Left lung (tissue), 10 donors: ENCODE data around the gene LMOD1. TPM values are rescaled to one million over a fixed set of nuclear protein-coding genes. Genes with fewer than 3 reads are reported as not detected.

ENCODE experiments used
- ATAC-seq: fragments of 200-7000 bp; cut with Tn5 transposase; one replicate; pipeline ENCODE4 v1.9.1; 2020; ENCODE audit warnings: moderate library complexity
- DNase-seq, 4 donors: peaks; one replicate each; pipeline ENCODE4 v3.0.0-alpha.2; 2013 to 2020
- H3K27ac ChIP-seq, 2 donors: fragments of 200-600 bp; sonication (generic) in 1 of 2; one replicate each; pipeline versions ENCODE4 v1.5.0 to v1.8.0; 2020 to 2021
- H3K27me3 ChIP-seq, 2 donors: fragments of 200-600 bp; sonication (generic) in 1 of 2; one replicate each; pipeline versions ENCODE4 v1.5.0 to v1.8.0; 2020 to 2021
- H3K36me3 ChIP-seq, 2 donors: fragments of 200-600 bp; sonication (generic) in 1 of 2; one replicate each; pipeline versions ENCODE4 v1.5.0 to v1.8.0; 2020 to 2021
- H3K4me1 ChIP-seq, 2 donors: fragments of 200-600 bp; one replicate each; pipeline ENCODE4 v1.8.0; 2021
- H3K4me3 ChIP-seq, 2 donors: fragments of 200-600 bp; sonication (generic) in 1 of 2; one replicate each; pipeline versions ENCODE4 v1.5.0 to v1.8.0; 2020 to 2021; ENCODE audit warnings: mild to moderate bottlenecking in 1 of 2
- H3K9me3 ChIP-seq, 2 donors: fragments of 200-600 bp; sonication (generic) in 1 of 2; one replicate each; pipeline versions ENCODE4 v1.5.0 to v1.8.0; 2020 to 2021
- CTCF ChIP-seq, 2 donors: fragments of 200-600 bp; sonication (generic) in 1 of 2; IDR thresholded peaks; one replicate each; pipeline versions ENCODE4 v1.5.0 to v1.8.0; 2021; ENCODE audit warnings: antibody characterized with exemption in 2 of 2
- intact Hi-C, 2 donors: fragments of 100-400 bp; cut with DNase I; formaldehyde crosslinking; loops; one replicate each; pipeline versions ENCODE4 v1.11.2 to v1.14.2; 2022
- polyA plus RNA-seq, 6 donors: library from polyadenylated mRNA; unstranded; fragments of 120-200 nt; gene quantifications; one replicate each; pipeline ENCODE4 v1.2.1, GENCODE V29; 2013; ENCODE audit not compliant: insufficient read length in 6 of 6
- total RNA-seq, 2 donors: library from RNA; stranded (reverse); fragmentation: NEBNext Ultra II Directional; extraction: Animal tissue kit (Norgen Biotek cat#: 25700); gene quantifications; one replicate each; pipeline ENCODE4 v1.2.1, GENCODE V29; 2021
- donor health status: DM: no; HTN: yes; CAD: no.
- donor health status: DM: no; HTN: no; CAD: no.

Gene LMOD1
- total and polyA plus RNA-seq, 8 donors = 3.3 to 20.8 (median 5.1) TPM

GRCh38 chr1:201947697-201948008 lies 1.3 kb upstream of the LMOD1 start:
- Histone ChIP-seq H3K36me3 (no peaks in the 10 kb centered on the region), H3K4me1 (peaks cover 4 to 14% of the 10 kb centered on the region in 2 donors), H3K27me3 (peaks cover 0 to 44% of the 10 kb centered on the region in 2 donors), H3K27ac (no peak overlapping the region), H3K4me3 (no peak overlapping the region), H3K9me3 (no peaks in the 10 kb centered on the region)
- TF ChIP-seq CTCF (IDR thresholded peaks at IDR 0.05) = no peak
- no peak for DNase-seq
- intact Hi-C loops = no loop called here
- ATAC-seq = no peak

GRCh38 chr1:201945863-201946223 lies 505 bp downstream of the LMOD1 start:
- Histone ChIP-seq H3K4me1 (peaks cover 4 to 14% of the 10 kb centered on the region in 2 donors), H3K36me3 (no peaks in the 10 kb centered on the region), H3K27me3 (peaks cover 0 to 44% of the 10 kb centered on the region in 2 donors), H3K9me3 (no peaks in the 10 kb centered on the region), H3K27ac (peak overlapping the region in 1 of 2 donors; percentile 42), H3K4me3 (peak overlapping the region; percentile 37 to 42)
- ATAC-seq (peak; percentile 4), DNase-seq (no peak)
- intact Hi-C loops = no loop called here
- TF ChIP-seq CTCF (IDR thresholded peaks at IDR 0.05) = no peak

GRCh38 chr1:201945157-201945556 lies 1.2 kb downstream of the LMOD1 start:
- no peaks in the 10 kb centered on the region for H3K36me3 ChIP-seq
- peaks cover 4 to 14% of the 10 kb centered on the region in 2 donors for H3K4me1 ChIP-seq
- H3K9me3 ChIP-seq = no peaks in the 10 kb centered on the region
- peak overlapping the region in 1 of 2 donors; percentile 42 for H3K27ac ChIP-seq
- intact Hi-C loops = no loop called here
- H3K27me3 ChIP-seq = peaks cover 0 to 44% of the 10 kb centered on the region in 2 donors
- DNase-seq (no peak), ATAC-seq (no peak)
- peak in 1 of 2 donors; percentile 17 for TF ChIP-seq CTCF (IDR thresholded peaks at IDR 0.05)
- H3K4me3 ChIP-seq = peak overlapping the region; percentile 37 to 42

GRCh38 chr1:201944639-201945038 lies 1.7 kb downstream of the LMOD1 start:
- ATAC-seq (no peak), DNase-seq (no peak)
- peaks cover 4 to 14% of the 10 kb centered on the region in 2 donors for H3K4me1 ChIP-seq
- no peak overlapping the region for H3K27ac ChIP-seq
- H3K27me3 ChIP-seq = peaks cover 0 to 44% of the 10 kb centered on the region in 2 donors
- no peaks in the 10 kb centered on the region for H3K9me3 ChIP-seq
- TF ChIP-seq CTCF (IDR thresholded peaks at IDR 0.05) = no peak
- intact Hi-C loops = no loop called here
- H3K4me3 ChIP-seq = peak overlapping the region; percentile 37 to 42
- no peaks in the 10 kb centered on the region for H3K36me3 ChIP-seq

GRCh38 chr1:201944002-201944401 lies 2.3 kb downstream of the LMOD1 start:
- DNase-seq (no peak), ATAC-seq (no peak)
- Histone ChIP-seq H3K27me3 (peaks cover 0 to 44% of the 10 kb centered on the region in 2 donors), H3K4me3 (peak overlapping the region in 1 of 2 donors; percentile 37), H3K27ac (no peak overlapping the region), H3K9me3 (no peaks in the 10 kb centered on the region), H3K36me3 (no peaks in the 10 kb centered on the region), H3K4me1 (peaks cover 4 to 14% of the 10 kb centered on the region in 2 donors)
- no peak for TF ChIP-seq CTCF (IDR thresholded peaks at IDR 0.05)
- intact Hi-C loops = no loop called here
